ENCODE measurements around the gene SPOCK1.

DNA sequence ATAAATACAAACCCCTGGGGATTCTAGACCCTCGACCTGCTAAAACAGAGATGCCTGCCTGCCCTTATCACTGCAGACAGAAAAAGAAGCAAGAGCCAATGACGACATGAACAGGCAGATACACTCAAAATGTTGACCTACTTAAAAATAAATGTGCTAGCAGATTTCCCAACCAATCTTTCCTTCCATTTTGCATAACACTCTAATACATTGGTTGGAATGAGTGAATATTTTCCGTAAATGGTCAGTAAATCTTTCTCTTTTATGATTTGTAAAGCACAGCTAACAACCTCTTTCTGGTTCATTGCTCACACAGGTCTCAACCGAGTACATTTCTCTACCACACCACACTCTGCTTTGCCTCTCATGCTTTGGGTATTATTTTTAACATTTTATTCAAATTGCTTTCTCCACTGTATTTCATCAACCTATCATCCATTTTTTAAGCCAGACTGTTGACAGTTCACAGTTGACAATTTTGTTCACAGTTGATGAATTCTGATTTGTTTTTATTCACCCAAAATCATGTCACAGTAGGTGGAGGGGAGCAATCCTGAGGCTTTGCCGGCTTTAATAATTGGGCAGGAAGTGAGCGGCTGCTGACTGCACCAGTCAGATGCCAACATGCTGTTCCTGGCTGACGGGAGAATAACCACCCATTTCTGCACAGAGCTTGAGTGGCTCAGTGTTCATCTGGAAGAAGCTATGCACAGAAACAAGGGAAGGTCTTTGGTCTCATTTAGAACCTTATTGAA, 426.6 kb downstream of the SPOCK1 start:
- no peak for TF ChIP-seq POLR2AphosphoS5 (IDR thresholded peaks at IDR 0.05; ENCODE audit: insufficient read depth, low read depth, low read length)
- no peak for TF ChIP-seq CTCF (IDR thresholded peaks at IDR 0.05; ENCODE audit: extremely low read depth in 1 of 2, insufficient read depth in 1 of 2, low read depth in 1 of 2, low read length in 2 of 2)
- no peak for TF ChIP-seq POLR2A (IDR thresholded peaks at IDR 0.05; ENCODE audit: low read depth, low read length)
- no peak for TF ChIP-seq EZH2 (IDR thresholded peaks at IDR 0.05; ENCODE audit: borderline replicate concordance, low read depth, low read length, severe bottlenecking)
- TF ChIP-seq, protein P1, sequence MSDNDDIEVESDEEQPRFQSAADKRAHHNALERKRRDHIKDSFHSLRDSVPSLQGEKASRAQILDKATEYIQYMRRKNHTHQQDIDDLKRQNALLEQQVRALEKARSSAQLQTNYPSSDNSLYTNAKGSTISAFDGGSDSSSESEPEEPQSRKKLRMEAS (IDR thresholded peaks at IDR 0.05; ENCODE audit: insufficient read depth, insufficient read length): no peak
- TF ChIP-seq MYC (IDR thresholded peaks at IDR 0.05; ENCODE audit: low read depth, low read length): no peak
- no peak for TF ChIP-seq GATA2 (IDR thresholded peaks at IDR 0.05; ENCODE audit: insufficient read depth, insufficient read length, low read depth, low read length)
- TF ChIP-seq JUN (IDR thresholded peaks at IDR 0.05; ENCODE audit: borderline replicate concordance, insufficient read depth, insufficient read length, low read depth): no peak

Measured in endothelial cell of umbilical vein (primary cell).